Neural progenitor cell (in vitro differentiated cells): ENCODE measurements around the gene CADPS. TPM values are rescaled to one million over a fixed set of nuclear protein-coding genes. Genes with fewer than 3 reads are reported as not detected.

Source experiments
- DNase-seq: peaks from one replicate; pipeline ENCODE4 v3.0.0-alpha.2; 2016; ENCODE audit warnings: low spot score
- H2AFZ ChIP-seq: fragments of 200-600 bp; sonication (generic); replicated peaks from 2 replicates; pipeline ENCODE4 v1.6.1; 2016; ENCODE audit warnings: antibody characterized with exemption
- H3F3A ChIP-seq: fragments of 200-600 bp; sonication (generic); 2 replicates; pipeline ENCODE4 v1.6.1; 2016; ENCODE audit warnings: antibody characterized with exemption, low read depth
- H3K27ac ChIP-seq: fragments of 200-600 bp; sonication (generic); 2 replicates; pipeline ENCODE4 v1.5.1; 2016; ENCODE audit warnings: mild to moderate bottlenecking
- H3K27me3 ChIP-seq: fragments of 200-600 bp; sonication (generic); 2 replicates; pipeline ENCODE4 v1.6.1; 2016; ENCODE audit warnings: mild to moderate bottlenecking, moderate library complexity
- H3K36me3 ChIP-seq: fragments of 200-600 bp; sonication (generic); 2 replicates; pipeline ENCODE4 v1.5.1; 2016
- H3K4me1 ChIP-seq: fragments of 200-600 bp; sonication (generic); 2 replicates; pipeline ENCODE4 v1.6.1; 2016; ENCODE audit warnings: mixed run types
- H3K4me2 ChIP-seq: fragments of 200-600 bp; sonication (generic); 2 replicates; pipeline ENCODE4 v1.6.1; 2016
- H3K4me3 ChIP-seq: fragments of 200-600 bp; sonication (generic); 2 replicates; pipeline ENCODE4 v1.5.1; 2016
- H3K79me2 ChIP-seq: fragments of 200-600 bp; sonication (generic); 2 replicates; pipeline ENCODE4 v1.6.1; 2016; ENCODE audit warnings: low read depth
- H3K9ac ChIP-seq: fragments of 200-600 bp; sonication (generic); 2 replicates; pipeline ENCODE4 v1.6.1; 2016
- H3K9me3 ChIP-seq: fragments of 200-600 bp; sonication (generic); 2 replicates; pipeline ENCODE4 v1.5.1; 2016; ENCODE audit warnings: low read depth
- H4K20me1 ChIP-seq: fragments of 200-600 bp; sonication (generic); 2 replicates; pipeline ENCODE4 v1.6.1; 2016; ENCODE audit warnings: low read depth
- H3K27ac Mint-ChIP-seq: 3 replicates; pipeline ENCODE4 v1.8.0; 2021; ENCODE audit warnings: mixed read lengths
- H3K27me3 Mint-ChIP-seq: 2 replicates; pipeline ENCODE4 v1.8.0; 2022; ENCODE audit warnings: low read depth, mild to moderate bottlenecking, inconsistent platforms, moderate library complexity, mixed read lengths; ENCODE audit not compliant: insufficient read depth
- H3K36me3 Mint-ChIP-seq: 3 replicates; pipeline ENCODE4 v1.8.0; 2021; ENCODE audit warnings: mixed read lengths
- H3K4me1 Mint-ChIP-seq: 3 replicates; pipeline ENCODE4 v1.8.0; 2021; ENCODE audit warnings: mixed read lengths
- H3K4me3 Mint-ChIP-seq: 3 replicates; pipeline ENCODE4 v1.8.0; 2021; ENCODE audit warnings: mild to moderate bottlenecking, moderate library complexity, mixed read lengths
- H3K9me3 Mint-ChIP-seq: 3 replicates; pipeline ENCODE4 v1.8.0; 2020; ENCODE audit warnings: mixed read lengths
- CTCF ChIP-seq: fragments of 200-600 bp; sonication (generic); IDR thresholded peaks from 2 replicates; pipeline ENCODE4 v1.5.1; 2017; ENCODE audit warnings: antibody characterized with exemption, mild to moderate bottlenecking
- EZH2 ChIP-seq: fragments of 200-600 bp; sonication (generic); IDR thresholded peaks from 2 replicates; pipeline ENCODE4 v1.6.1; 2017; ENCODE audit warnings: antibody characterized with exemption, mild to moderate bottlenecking, moderate library complexity
- EZH2phosphoT487 ChIP-seq: fragments of 200-600 bp; sonication (generic); IDR thresholded peaks from 2 replicates; pipeline ENCODE4 v1.6.1; 2017; ENCODE audit warnings: antibody characterized with exemption
- total RNA-seq: library from RNA; depleted of rRNA; stranded (reverse); fragments of >200 nt; gene quantifications from 2 replicates; pipeline ENCODE4 v1.2.3, GENCODE V29; 2015; ENCODE audit warnings: low replicate concordance

The CADPS gene
- total RNA-seq, 1 donor from 2014 or later, result 17.3 TPM

GRCh38 chr3:62387251-62387650 is 488.0 kb downstream of the CADPS start:
- no peaks in the 10 kb centered on the region for H3K4me1 Mint-ChIP-seq
- Histone ChIP-seq H3K79me2 (no peaks in the 10 kb centered on the region), H3K27me3 (peaks cover 100% of the 10 kb centered on the region), H4K20me1 (peaks cover 13% of the 10 kb centered on the region), H3K27ac (no peak overlapping the region), H3K9me3 (no peaks in the 10 kb centered on the region), H3K4me3 (no peak overlapping the region), H3K9ac (no peak overlapping the region), H2AFZ (no peak overlapping the region), H3K36me3 (no peaks in the 10 kb centered on the region), H3K4me2 (no peak overlapping the region), H3K4me1 (no peaks in the 10 kb centered on the region), H3F3A (no peaks in the 10 kb centered on the region)
- no peak for TF ChIP-seq EZH2phosphoT487
- TF ChIP-seq EZH2, result no peak
- no peak for TF ChIP-seq CTCF
- no peaks in the 10 kb centered on the region for H3K36me3 Mint-ChIP-seq
- H3K27me3 Mint-ChIP-seq, result peaks cover 12% of the 10 kb centered on the region
- peaks cover 3% of the 10 kb centered on the region for H3K9me3 Mint-ChIP-seq
- no peak overlapping the region for H3K27ac Mint-ChIP-seq
- no peak for DNase-seq
- H3K4me3 Mint-ChIP-seq, result no peak overlapping the region

- Mint-ChIP-seq H3K4me1 (peaks cover 38% of the 10 kb centered on the region), H3K27ac (no peak overlapping the region), H3K36me3 (peaks cover 2% of the 10 kb centered on the region), H3K4me3 (peak overlapping the region; percentile 76), H3K9me3 (peaks cover 6% of the 10 kb centered on the region), H3K27me3 (peaks cover 77% of the 10 kb centered on the region)
- Histone ChIP-seq H4K20me1 (peaks cover 70% of the 10 kb centered on the region), H2AFZ (no peak overlapping the region), H3K36me3 (no peaks in the 10 kb centered on the region), H3K27ac (no peak overlapping the region), H3K4me1 (peaks cover 48% of the 10 kb centered on the region), H3F3A (peaks cover 60% of the 10 kb centered on the region), H3K79me2 (no peaks in the 10 kb centered on the region), H3K4me3 (peak overlapping the region; percentile 35), H3K27me3 (peaks cover 100% of the 10 kb centered on the region), H3K9me3 (no peaks in the 10 kb centered on the region), H3K9ac (no peak overlapping the region), H3K4me2 (peak overlapping the region; percentile 70)
- DNase-seq, result peak; percentile 87
- peak; percentile 70 for TF ChIP-seq EZH2
- peak; percentile 33 for TF ChIP-seq EZH2phosphoT487
- TF ChIP-seq CTCF, result no peak
Observed at GRCh38 chr3:62379321-62379798, 495.9 kb downstream of the CADPS start.

DNA sequence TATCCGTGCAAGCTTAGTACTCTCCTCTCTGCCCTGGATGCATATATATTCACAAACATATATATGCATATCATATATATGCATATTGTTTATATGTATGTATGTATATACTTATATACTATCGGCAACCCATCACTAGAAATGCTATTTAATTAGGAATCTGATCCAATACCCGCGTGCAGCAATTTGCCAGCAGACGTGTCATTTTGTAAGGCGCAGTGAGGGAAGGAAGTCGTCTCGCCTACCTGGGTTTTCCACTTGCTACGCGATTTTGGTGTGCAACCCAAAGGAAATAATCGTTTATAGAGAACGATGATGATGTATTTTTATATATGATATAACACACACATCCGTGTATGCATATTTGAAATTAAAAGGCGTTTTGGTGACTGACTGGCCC is 496.3 kb downstream of the CADPS start:
- H3K4me2 ChIP-seq, result peak overlapping the region; percentile 70

More for the DNA sequence above, 496.3 kb downstream of the CADPS start:
- H3F3A ChIP-seq, result peaks cover 64% of the 10 kb centered on the region
- no peak for TF ChIP-seq EZH2phosphoT487
- TF ChIP-seq CTCF, result no peak
- peak; percentile 74 for TF ChIP-seq EZH2
- H4K20me1 ChIP-seq, result peaks cover 75% of the 10 kb centered on the region
- no peaks in the 10 kb centered on the region for H3K36me3 ChIP-seq
- peaks cover 2% of the 10 kb centered on the region for H3K36me3 Mint-ChIP-seq
- peaks cover 42% of the 10 kb centered on the region for H3K4me1 Mint-ChIP-seq
- no peak overlapping the region for H3K27ac Mint-ChIP-seq
- peaks cover 52% of the 10 kb centered on the region for H3K4me1 ChIP-seq
- H3K9ac ChIP-seq, result no peak overlapping the region
- no peak overlapping the region for H2AFZ ChIP-seq
- DNase-seq, result peak; percentile 26
- H3K4me3 ChIP-seq, result peak overlapping the region; percentile 35
- H3K27me3 Mint-ChIP-seq, result peaks cover 81% of the 10 kb centered on the region
- H3K4me3 Mint-ChIP-seq, result peak overlapping the region; percentile 76
- H3K79me2 ChIP-seq, result no peaks in the 10 kb centered on the region
- H3K9me3 Mint-ChIP-seq, result peaks cover 6% of the 10 kb centered on the region
- H3K27me3 ChIP-seq, result peaks cover 100% of the 10 kb centered on the region
- no peak overlapping the region for H3K27ac ChIP-seq
- H3K9me3 ChIP-seq, result no peaks in the 10 kb centered on the region
